Fibroblast of lung (primary cell): ENCODE measurements around the gene WWC2.

Source experiments
- CTCF ChIP-seq, 2 donors: IDR thresholded peaks in 1 of 2; conservative IDR thresholded peaks in 1 of 2; 1 replicate in 1 of 2; 2 replicates in 1 of 2; pipeline ENCODE4 v1.5.1; 2011 to 2012; ENCODE audit warnings: low read length in 2 of 2, control low read depth in 1 of 2, inconsistent platforms in 1 of 2, low read depth in 1 of 2, mild to moderate bottlenecking in 1 of 2
- EZH2 ChIP-seq: IDR thresholded peaks from 2 replicates; pipeline ENCODE4 v1.5.1; 2012; ENCODE audit warnings: low read length, control low read depth, mild to moderate bottlenecking; ENCODE audit errors: missing control alignments

GRCh38 chr4:183214912-183215488 lies 115.9 kb downstream of the WWC2 start:
- TF ChIP-seq CTCF (conservative IDR thresholded peaks at IDR 0.05 in 1 of 2, IDR thresholded peaks at IDR 0.05 in 1 of 2; ENCODE audit: low read depth in 1 of 2, low read length in 2 of 2) = no peak
- TF ChIP-seq EZH2 = no peak
